Measurements from ENCODE around the gene ADAR. TPM values are rescaled to one million over a fixed set of nuclear protein-coding genes. Genes with fewer than 3 reads are reported as not detected.

The ADAR gene
- total RNA-seq, 4 donors from 2014 or later = 89.1 to 168 (median 114) TPM

DNA sequence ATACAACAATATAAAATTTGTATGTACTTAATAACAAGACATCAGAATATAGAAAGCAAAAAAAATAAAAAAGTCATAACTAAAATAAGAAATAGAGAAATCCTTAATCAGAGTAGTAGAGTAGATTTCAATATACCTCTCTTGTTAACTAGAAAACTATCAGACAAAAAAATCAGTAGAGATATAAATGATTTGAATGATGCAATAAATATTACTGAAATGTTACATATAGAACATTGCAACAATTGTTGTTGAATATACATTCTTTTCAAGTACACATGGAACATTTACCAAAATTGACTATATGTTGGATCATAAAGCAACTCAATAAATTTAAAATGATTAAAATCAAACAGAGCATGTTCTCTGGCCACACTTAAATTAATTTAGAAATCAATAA, 31.9 kb upstream of the ADAR start:
- Histone ChIP-seq H3K27me3 (no peaks in the 10 kb centered on the region), H3K4me1 (no peaks in the 10 kb centered on the region), H3K9me3 (no peaks in the 10 kb centered on the region), H3K4me3 (replicated peaks in 1 of 3) (no peak overlapping the region), H3K27ac (no peak overlapping the region), H3K36me3 (no peaks in the 10 kb centered on the region)
- intact Hi-C loops (cut with DNase I) = no loop called here
- DNase-seq = no peak
- TF ChIP-seq, protein P1, sequence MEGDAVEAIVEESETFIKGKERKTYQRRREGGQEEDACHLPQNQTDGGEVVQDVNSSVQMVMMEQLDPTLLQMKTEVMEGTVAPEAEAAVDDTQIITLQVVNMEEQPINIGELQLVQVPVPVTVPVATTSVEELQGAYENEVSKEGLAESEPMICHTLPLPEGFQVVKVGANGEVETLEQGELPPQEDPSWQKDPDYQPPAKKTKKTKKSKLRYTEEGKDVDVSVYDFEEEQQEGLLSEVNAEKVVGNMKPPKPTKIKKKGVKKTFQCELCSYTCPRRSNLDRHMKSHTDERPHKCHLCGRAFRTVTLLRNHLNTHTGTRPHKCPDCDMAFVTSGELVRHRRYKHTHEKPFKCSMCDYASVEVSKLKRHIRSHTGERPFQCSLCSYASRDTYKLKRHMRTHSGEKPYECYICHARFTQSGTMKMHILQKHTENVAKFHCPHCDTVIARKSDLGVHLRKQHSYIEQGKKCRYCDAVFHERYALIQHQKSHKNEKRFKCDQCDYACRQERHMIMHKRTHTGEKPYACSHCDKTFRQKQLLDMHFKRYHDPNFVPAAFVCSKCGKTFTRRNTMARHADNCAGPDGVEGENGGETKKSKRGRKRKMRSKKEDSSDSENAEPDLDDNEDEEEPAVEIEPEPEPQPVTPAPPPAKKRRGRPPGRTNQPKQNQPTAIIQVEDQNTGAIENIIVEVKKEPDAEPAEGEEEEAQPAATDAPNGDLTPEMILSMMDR (IDR thresholded peaks at IDR 0.05) = no peak
- TF ChIP-seq POLR2A (IDR thresholded peaks at IDR 0.05) = no peak

DNA sequence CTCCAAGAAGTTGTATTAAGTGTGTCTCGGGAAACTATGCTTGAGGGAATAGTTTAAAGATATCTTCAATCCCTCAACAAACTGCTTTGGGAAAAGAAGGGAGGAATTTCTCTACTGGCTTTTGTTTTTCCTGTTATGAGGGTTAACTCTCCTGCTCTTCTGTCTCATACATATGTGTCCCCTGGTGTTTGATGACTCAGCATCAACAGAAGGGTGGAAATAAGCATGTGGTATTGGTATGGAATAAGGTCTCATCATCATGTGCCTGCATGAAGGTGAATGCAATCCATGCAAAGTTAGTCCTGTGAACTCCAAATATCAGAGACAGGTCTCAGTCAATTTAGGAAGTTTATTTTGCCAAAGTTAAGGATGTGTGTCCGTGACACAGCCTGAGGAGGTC, 27.2 kb upstream of the ADAR start:
- WGBS, 2 donors = 49 to 52% methylated on average over 2 of the region's 2 CpGs
- H3K27me3 ChIP-seq = no peaks in the 10 kb centered on the region
- no peaks in the 10 kb centered on the region for H3K36me3 ChIP-seq
- H3K4me1 ChIP-seq = no peaks in the 10 kb centered on the region
- H3K4me3 ChIP-seq (replicated peaks in 1 of 3) = no peak overlapping the region
- no peaks in the 10 kb centered on the region for H3K9me3 ChIP-seq
- intact Hi-C loops (cut with DNase I) = no loop called here
- TF ChIP-seq, protein P1 (IDR thresholded peaks at IDR 0.05) = no peak
- TF ChIP-seq POLR2A (IDR thresholded peaks at IDR 0.05) = no peak
- no peak for DNase-seq
- H3K27ac ChIP-seq = no peak overlapping the region

DNA sequence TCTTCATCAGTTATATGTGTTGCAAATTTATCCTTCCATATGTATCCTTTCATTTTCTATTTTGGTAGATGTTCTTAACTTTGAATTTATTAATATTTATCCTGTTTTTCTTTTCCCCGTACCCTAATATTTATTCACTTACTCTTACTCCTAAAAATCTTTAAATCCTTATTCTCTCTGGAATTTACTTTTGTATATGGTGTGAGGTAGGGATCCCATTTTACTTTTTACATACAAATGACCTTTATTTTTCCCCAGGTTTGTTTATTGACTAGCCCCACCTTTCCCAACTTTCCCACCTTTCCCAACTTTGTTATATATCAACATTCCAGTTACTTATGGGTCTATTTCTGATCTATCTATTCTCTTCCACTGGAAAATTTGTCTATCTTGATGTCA, 21.7 kb upstream of the ADAR start:
- no peak overlapping the region for H3K27ac ChIP-seq
- no peaks in the 10 kb centered on the region for H3K36me3 ChIP-seq
- intact Hi-C loops (cut with DNase I) = no loop called here
- no peak for DNase-seq
- H3K4me1 ChIP-seq = peaks cover 7 to 9% of the 10 kb centered on the region in 2 donors
- H3K9me3 ChIP-seq = no peaks in the 10 kb centered on the region
- TF ChIP-seq, protein P1 (IDR thresholded peaks at IDR 0.05) = no peak
- TF ChIP-seq POLR2A (IDR thresholded peaks at IDR 0.05) = no peak
- 0% methylated on average over 1 of the region's 1 CpG; no CpG with 5 or more reads in 1 of the 2 donors for WGBS, 2 donors
- H3K4me3 ChIP-seq (replicated peaks in 1 of 3) = no peak overlapping the region
- H3K27me3 ChIP-seq = no peaks in the 10 kb centered on the region

DNA sequence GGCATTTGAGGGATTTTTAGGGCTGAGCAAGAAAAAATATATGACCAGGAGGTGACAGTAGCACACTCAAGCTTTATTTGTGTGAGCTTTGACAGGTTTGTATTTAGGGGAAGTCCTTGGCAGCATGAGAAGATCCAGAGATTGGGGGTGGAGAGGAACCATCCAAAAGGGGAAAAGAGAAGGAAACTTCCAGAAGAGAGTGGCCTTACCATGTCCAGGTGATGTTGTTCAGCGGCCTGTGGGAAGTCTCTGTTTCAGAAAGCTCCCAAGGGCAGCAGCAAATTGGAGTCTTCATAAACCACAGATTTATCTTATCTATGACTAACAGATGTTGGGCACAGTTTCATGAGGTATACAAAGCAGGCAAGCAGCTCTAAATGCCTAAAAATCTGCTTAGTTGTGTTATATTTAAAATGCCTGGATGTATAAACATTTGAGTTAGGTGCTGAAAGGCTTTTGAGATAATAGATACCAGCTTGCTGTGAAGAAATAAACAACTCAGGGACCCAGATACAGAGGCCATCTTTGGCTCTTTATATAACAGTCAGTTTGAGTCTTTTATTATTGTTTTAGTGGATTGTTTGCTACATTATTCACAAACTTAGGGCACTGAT, 21.2 kb upstream of the ADAR start:
- no peak for DNase-seq
- Histone ChIP-seq H3K4me3 (replicated peaks in 1 of 3) (no peak overlapping the region), H3K36me3 (no peaks in the 10 kb centered on the region), H3K27ac (no peak overlapping the region), H3K4me1 (peaks cover 7 to 9% of the 10 kb centered on the region in 2 donors), H3K27me3 (no peaks in the 10 kb centered on the region), H3K9me3 (no peaks in the 10 kb centered on the region)
- 71 to 93% methylated on average over 1 of the region's 1 CpG for WGBS, 2 donors
- intact Hi-C loops (cut with DNase I) = no loop called here
- TF ChIP-seq, protein P1 (IDR thresholded peaks at IDR 0.05) = no peak
- TF ChIP-seq POLR2A (IDR thresholded peaks at IDR 0.05) = no peak

DNA sequence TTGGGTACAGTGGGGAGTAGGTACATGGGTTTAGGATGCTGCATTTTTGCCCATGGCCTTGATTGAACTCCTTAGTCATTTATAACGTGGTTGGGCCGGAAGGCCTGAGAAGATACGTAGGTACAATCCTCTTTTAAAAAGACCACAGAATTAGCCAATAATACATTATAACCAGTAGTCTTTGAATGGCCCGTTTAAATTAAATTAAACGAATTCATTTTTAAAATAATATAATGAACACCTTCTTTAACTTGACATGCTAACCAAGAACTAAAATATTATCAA, 20.1 kb upstream of the ADAR start:
- Histone ChIP-seq H3K9me3 (no peaks in the 10 kb centered on the region), H3K4me3 (replicated peaks in 1 of 3) (peak overlapping the region; percentile 66 to 96 (median 85)), H3K27me3 (no peaks in the 10 kb centered on the region), H3K27ac (peak overlapping the region; percentile 79 to 85 (median 84)), H3K36me3 (no peaks in the 10 kb centered on the region), H3K4me1 (peaks cover 7 to 9% of the 10 kb centered on the region in 2 donors)
- 16 to 17% methylated on average over 5 of the region's 5 CpGs for WGBS, 2 donors
- no peak for TF ChIP-seq POLR2A (IDR thresholded peaks at IDR 0.05)
- TF ChIP-seq, protein P1 (IDR thresholded peaks at IDR 0.05) = no peak
- intact Hi-C loops (cut with DNase I) = no loop called here
- no peak for DNase-seq
